WTC11 (cell line): ENCODE data around the gene CCDC17. TPM values are rescaled to one million over a fixed set of nuclear protein-coding genes. Genes with fewer than 3 reads are reported as not detected.

Experiments
- ATAC-seq: fragments of 200-7000 bp; cut with Tn5 transposase; 2 replicates; pipeline ENCODE4 v1.10.0; 2021; ENCODE audit warnings: mild to moderate bottlenecking, moderate library complexity
- CTCF ChIA-PET: fragments of 300-600 bp; sonication (Branson Sonifier 250); formaldehyde crosslinking; loops from one replicate; lab custom pipeline; 2021; ENCODE audit warnings: antibody characterized with exemption; lab: Charles Lee
- POLR2A ChIA-PET: fragments of 350-600 bp; sonication (Branson Sonifier 250); formaldehyde crosslinking; loops from one replicate; lab custom pipeline; 2021; ENCODE audit warnings: antibody characterized with exemption; lab: Charles Lee
- DNase-seq: peaks from one replicate; pipeline ENCODE4 v3.0.0; 2021; ENCODE audit warnings: low spot score
- H3K27ac Mint-ChIP-seq: 2 replicates; pipeline ENCODE4 v1.8.0; 2021; ENCODE audit warnings: mixed read lengths
- H3K27me3 Mint-ChIP-seq: 2 replicates; pipeline ENCODE4 v1.8.0; 2021; ENCODE audit warnings: low read depth, mild to moderate bottlenecking, moderate library complexity, mixed read lengths
- H3K36me3 Mint-ChIP-seq: 2 replicates; pipeline ENCODE4 v1.8.0; 2021; ENCODE audit warnings: mixed read lengths
- H3K4me1 Mint-ChIP-seq: 2 replicates; pipeline ENCODE4 v1.8.0; 2022; ENCODE audit warnings: mixed read lengths
- H3K4me3 Mint-ChIP-seq: 2 replicates; pipeline ENCODE4 v1.8.0; 2021; ENCODE audit warnings: mild to moderate bottlenecking, moderate library complexity, mixed read lengths
- H3K9me3 Mint-ChIP-seq: 2 replicates; pipeline ENCODE4 v1.8.0; 2021; ENCODE audit warnings: mixed read lengths
- AFF4 ChIP-seq: sonication (generic); formaldehyde crosslinking; IDR thresholded peaks from 2 replicates; pipeline ENCODE4 v1.8.1; 2023; ENCODE audit warnings: mild to moderate bottlenecking, missing genetic modification reagents, borderline replicate concordance
- CDX4 ChIP-seq: fragments of 250-450 bp; sonication (Bioruptor Pico); IDR thresholded peaks from 2 replicates; pipeline ENCODE4 v1.9.0; 2021; ENCODE audit warnings: moderate library complexity, mild to moderate bottlenecking, inconsistent platforms, borderline replicate concordance
- CREM ChIP-seq: sonication (generic); formaldehyde crosslinking; IDR thresholded peaks from 2 replicates; pipeline ENCODE4 v1.8.1; 2022; ENCODE audit warnings: mild to moderate bottlenecking, missing genetic modification reagents, moderate library complexity
- CTCF ChIP-seq: fragments of 200-600 bp; IDR thresholded peaks from 2 replicates; pipeline ENCODE4 v1.8.0; 2022; ENCODE audit warnings: antibody characterized with exemption
- E2F5 ChIP-seq: sonication (generic); formaldehyde crosslinking; IDR thresholded peaks from 2 replicates; pipeline ENCODE4 v1.8.1; 2022; ENCODE audit warnings: mild to moderate bottlenecking, moderate library complexity, missing genetic modification reagents
- EMX1 ChIP-seq: fragments of 250-450 bp; sonication (Bioruptor Pico); IDR thresholded peaks from 2 replicates; pipeline ENCODE4 v1.8.0; 2021; ENCODE audit warnings: mild to moderate bottlenecking
- FOXK1 ChIP-seq: sonication (generic); formaldehyde crosslinking; IDR thresholded peaks from 2 replicates; pipeline ENCODE4 v1.8.0; 2022; ENCODE audit warnings: mild to moderate bottlenecking, moderate library complexity, missing genetic modification reagents
- GABPB1 ChIP-seq: sonication (generic); formaldehyde crosslinking; IDR thresholded peaks from 2 replicates; pipeline ENCODE4 v1.8.1; 2023; ENCODE audit warnings: mild to moderate bottlenecking, missing genetic modification reagents
- GTF2I ChIP-seq: fragments of 250-450 bp; sonication (Bioruptor Pico); conservative IDR thresholded peaks from 2 replicates; pipeline ENCODE4 v1.4.0; 2021; ENCODE audit warnings: mild to moderate bottlenecking
- HMGA2 ChIP-seq: fragments of 250-450 bp; sonication (Bioruptor Pico); IDR thresholded peaks from 2 replicates; pipeline ENCODE4 v1.4.0; 2021; ENCODE audit warnings: mild to moderate bottlenecking, moderate library complexity
- IRF1 ChIP-seq: sonication (generic); formaldehyde crosslinking; IDR thresholded peaks from 2 replicates; pipeline ENCODE4 v1.8.0; 2023; ENCODE audit warnings: missing genetic modification reagents
- IRF2 ChIP-seq: sonication (generic); formaldehyde crosslinking; IDR thresholded peaks from 2 replicates; pipeline ENCODE4 v1.8.0; 2022; ENCODE audit warnings: low read depth, missing genetic modification reagents, borderline replicate concordance
- JAZF1 ChIP-seq: fragments of 250-450 bp; sonication (Bioruptor Pico); IDR thresholded peaks from 2 replicates; pipeline ENCODE4 v1.9.0; 2021; ENCODE audit warnings: moderate library complexity, mild to moderate bottlenecking, inconsistent platforms
- JUN ChIP-seq: sonication (generic); formaldehyde crosslinking; IDR thresholded peaks from 2 replicates; pipeline ENCODE4 v1.8.0; 2023; ENCODE audit warnings: mild to moderate bottlenecking, missing genetic modification reagents
- KAT7 ChIP-seq: sonication (generic); formaldehyde crosslinking; IDR thresholded peaks from 2 replicates; pipeline ENCODE4 v1.8.1; 2023; ENCODE audit warnings: missing genetic modification reagents, mild to moderate bottlenecking, borderline replicate concordance
- MYBL2 ChIP-seq: sonication (generic); formaldehyde crosslinking; IDR thresholded peaks from 2 replicates; pipeline ENCODE4 v1.8.1; 2023; ENCODE audit warnings: mild to moderate bottlenecking, moderate library complexity, missing genetic modification reagents
- NFATC4 ChIP-seq: fragments of 250-450 bp; sonication (Bioruptor Pico); IDR thresholded peaks from 2 replicates; pipeline ENCODE4 v1.9.0; 2021; ENCODE audit warnings: mild to moderate bottlenecking
- OVOL2 ChIP-seq: fragments of 250-450 bp; sonication (Bioruptor Pico); IDR thresholded peaks from 2 replicates; pipeline ENCODE4 v1.9.0; 2021; ENCODE audit warnings: mild to moderate bottlenecking, borderline replicate concordance
- RELA ChIP-seq: sonication (generic); formaldehyde crosslinking; IDR thresholded peaks from 2 replicates; pipeline ENCODE4 v1.8.1; 2022; ENCODE audit warnings: missing genetic modification reagents, mild to moderate bottlenecking, borderline replicate concordance
- RORB ChIP-seq: fragments of 250-450 bp; sonication (Bioruptor Pico); IDR thresholded peaks from 2 replicates; pipeline ENCODE4 v1.9.0; 2021; ENCODE audit warnings: mild to moderate bottlenecking
- SP1 ChIP-seq: sonication (generic); formaldehyde crosslinking; conservative IDR thresholded peaks from 2 replicates; pipeline ENCODE4 v1.8.1; 2022; ENCODE audit warnings: missing genetic modification reagents
- TCF7 ChIP-seq: sonication (generic); formaldehyde crosslinking; IDR thresholded peaks from 2 replicates; pipeline ENCODE4 v1.8.0; 2022; ENCODE audit warnings: mild to moderate bottlenecking, low read depth, missing genetic modification reagents, moderate library complexity
- TEAD1 ChIP-seq: sonication (generic); formaldehyde crosslinking; IDR thresholded peaks from 2 replicates; pipeline ENCODE4 v1.8.0; 2022; ENCODE audit warnings: mild to moderate bottlenecking, missing genetic modification reagents
- USF2 ChIP-seq: sonication (generic); formaldehyde crosslinking; IDR thresholded peaks from 2 replicates; pipeline ENCODE4 v1.8.1; 2023; ENCODE audit warnings: mild to moderate bottlenecking, missing genetic modification reagents, moderate library complexity
- ZMAT4 ChIP-seq: fragments of 250-450 bp; sonication (Bioruptor Pico); IDR thresholded peaks from 2 replicates; pipeline ENCODE4 v1.9.0; 2021; ENCODE audit warnings: mild to moderate bottlenecking
- ZNF121 ChIP-seq: sonication (generic); formaldehyde crosslinking; IDR thresholded peaks from 2 replicates; pipeline ENCODE4 v1.8.0; 2023; ENCODE audit warnings: missing genetic modification reagents
- ZNF138 ChIP-seq: sonication (generic); formaldehyde crosslinking; conservative IDR thresholded peaks from 2 replicates; pipeline ENCODE4 v1.8.1; 2022; ENCODE audit warnings: mild to moderate bottlenecking, moderate library complexity, missing genetic modification reagents
- ZNF219 ChIP-seq: sonication (generic); formaldehyde crosslinking; IDR thresholded peaks from 2 replicates; pipeline ENCODE4 v1.8.0; 2023; ENCODE audit warnings: missing genetic modification reagents, mild to moderate bottlenecking, borderline replicate concordance
- ZNF232 ChIP-seq: sonication (generic); formaldehyde crosslinking; IDR thresholded peaks from 2 replicates; pipeline ENCODE4 v1.8.0; 2022; ENCODE audit warnings: mild to moderate bottlenecking, missing genetic modification reagents
- total RNA-seq: library from RNA; stranded (reverse); gene quantifications from 3 replicates; pipeline ENCODE4 v1.2.3, GENCODE V29; 2021

The CCDC17 gene
- total RNA-seq, 1 experiment from 2014 or later, result 3.5 TPM

GRCh38 chr1:45643978-45644377, 20.1 kb upstream of the CCDC17 start (continued):
- no peak for TF ChIP-seq E2F5 (CRISPR knock-in tag)
- no peak for TF ChIP-seq FOXK1
- no peak for TF ChIP-seq TCF7 (CRISPR knock-in tag)
- TF ChIP-seq OVOL2, result no peak
- TF ChIP-seq, all 79 proteins: peak for 0

GRCh38 chr1:45643321-45643720, 19.5 kb upstream of the CCDC17 start:
- ChIA-PET POLR2A (no interaction called here), CTCF (interaction anchor here (0.6 kb wide), 1 partner anchor 10 kb away, joined by 7 read pairs; no protein-coding TSS in a partner anchor)
- ATAC-seq, result no peak
- H3K9me3 Mint-ChIP-seq, result no peaks in the 10 kb centered on the region
- no peak for DNase-seq
- TF ChIP-seq IRF1 (CRISPR knock-in tag) (no peak), TCF7 (CRISPR knock-in tag) (no peak), GABPB1 (no peak), JAZF1 (CRISPR knock-in tag) (no peak), MYBL2 (no peak), GTF2I (CRISPR knock-in tag) (no peak), ZNF138 (CRISPR knock-in tag) (no peak), KAT7 (CRISPR knock-in tag) (no peak), TEAD1 (CRISPR knock-in tag) (no peak), IRF2 (CRISPR knock-in tag) (no peak), SP1 (no peak), ZNF121 (no peak), CTCF (no peak), NFATC4 (CRISPR knock-in tag) (no peak)
- peak overlapping the region; percentile 9 for H3K27ac Mint-ChIP-seq
- no peak overlapping the region for H3K4me3 Mint-ChIP-seq
- no peaks in the 10 kb centered on the region for H3K27me3 Mint-ChIP-seq
- H3K4me1 Mint-ChIP-seq, result no peaks in the 10 kb centered on the region
- peaks cover 53% of the 10 kb centered on the region for H3K36me3 Mint-ChIP-seq

- Mint-ChIP-seq H3K4me1 (no peaks in the 10 kb centered on the region), H3K27ac (no peak overlapping the region), H3K27me3 (no peaks in the 10 kb centered on the region), H3K9me3 (no peaks in the 10 kb centered on the region), H3K4me3 (no peak overlapping the region), H3K36me3 (peaks cover 36% of the 10 kb centered on the region)
- TF ChIP-seq ZNF232 (CRISPR knock-in tag) (no peak), JUN (CRISPR knock-in tag) (no peak), RELA (no peak), EMX1 (CRISPR knock-in tag) (no peak), RORB (CRISPR knock-in tag) (no peak), CDX4 (CRISPR knock-in tag) (no peak), AFF4 (CRISPR knock-in tag) (no peak), ZMAT4 (CRISPR knock-in tag) (no peak), USF2 (CRISPR knock-in tag) (no peak), CREM (no peak), ZNF219 (CRISPR knock-in tag) (no peak), HMGA2 (CRISPR knock-in tag) (no peak)
- DNase-seq, result no peak
- ChIA-PET CTCF (no interaction called here), POLR2A (no interaction called here)
- ATAC-seq, result no peak
Observed at GRCh38 chr1:45640293-45640692, 16.4 kb upstream of the CCDC17 start.
